Measurements from ENCODE around the gene SLC25A21.
A peak's percentile ranks its signal among the peaks of the same experiment; 100 is the strongest.
"Not testable (repeated sequence)": the region's sequence is repeated elsewhere in the genome, so short reads cannot be mapped to it uniquely, and the experiment has no call there.

SLC25A21 gene

DNA sequence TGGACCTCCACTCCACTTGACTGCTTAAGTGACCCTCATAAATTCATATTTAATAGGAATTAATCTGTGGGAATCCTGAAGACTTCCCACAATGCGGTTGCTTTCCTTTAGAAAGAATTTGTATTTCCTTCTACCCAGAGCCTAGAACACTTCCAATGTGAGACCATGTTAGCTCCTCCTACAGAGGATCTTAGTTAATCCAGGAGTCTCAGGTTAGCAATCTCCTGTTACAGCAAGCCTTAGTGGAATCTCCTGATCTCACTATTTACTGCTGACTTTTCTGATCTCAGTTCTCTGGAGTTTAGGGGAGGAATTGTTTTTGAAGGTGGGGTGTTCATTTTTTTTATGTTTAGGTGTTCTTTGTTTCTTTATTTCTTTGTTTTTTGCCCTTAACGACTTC lies 186.0 kb downstream of the SLC25A21 start:
- DNase-seq (ENCODE audit: low spot score): no peak

DNA sequence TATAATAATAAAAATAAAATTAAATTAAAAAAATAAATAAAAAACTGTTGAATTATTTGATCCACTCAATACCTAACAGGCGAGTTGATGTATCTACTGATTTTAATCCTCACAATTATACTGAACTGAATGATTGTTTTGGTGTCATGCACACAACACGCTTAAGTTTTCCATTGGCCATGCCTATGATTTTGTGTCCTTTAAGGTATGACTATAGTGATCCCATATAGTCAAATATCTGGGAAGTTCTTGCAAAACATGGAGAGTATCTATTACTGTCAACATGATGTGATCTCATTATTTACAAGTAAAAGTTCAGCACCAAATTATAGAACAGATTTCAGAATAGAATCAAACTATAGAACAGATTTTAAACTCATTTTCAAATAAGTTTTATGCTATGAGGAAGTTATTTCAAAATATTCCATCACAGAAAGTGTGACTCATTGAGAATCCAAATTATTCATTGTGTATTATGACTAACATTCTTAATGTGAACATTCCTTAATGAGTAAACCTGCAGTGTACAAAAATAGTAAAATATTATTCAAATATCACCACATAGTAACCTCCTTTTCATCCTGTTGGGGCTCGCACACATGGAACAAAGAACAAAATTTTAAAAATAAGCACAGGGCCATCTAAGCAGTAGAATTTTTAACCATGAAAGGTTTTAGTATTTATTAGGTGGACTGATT lies 190.4 kb downstream of the SLC25A21 start:
- no peak for DNase-seq (ENCODE audit: low spot score)

DNA sequence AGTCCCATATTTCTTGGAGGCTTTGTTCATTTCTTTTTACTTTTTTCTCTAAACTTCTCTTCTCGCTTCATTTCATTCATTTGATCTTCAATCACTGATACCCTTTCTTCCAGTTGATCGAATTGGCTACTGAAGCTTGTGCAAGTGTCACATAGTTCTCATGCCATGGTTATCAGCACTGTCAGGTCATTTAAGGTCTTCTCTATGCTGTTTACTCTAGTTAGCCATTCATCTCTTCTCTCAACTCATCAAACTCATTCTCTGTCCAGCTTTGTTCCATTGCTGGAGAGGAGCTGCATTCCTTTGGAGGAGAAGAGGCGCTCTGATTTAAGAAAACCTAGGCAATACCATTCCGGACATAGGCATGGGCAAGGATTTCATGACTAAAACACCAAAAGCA lies 192.0 kb downstream of the SLC25A21 start:
- not testable (repeated sequence) for DNase-seq (ENCODE audit: low spot score)

DNA sequence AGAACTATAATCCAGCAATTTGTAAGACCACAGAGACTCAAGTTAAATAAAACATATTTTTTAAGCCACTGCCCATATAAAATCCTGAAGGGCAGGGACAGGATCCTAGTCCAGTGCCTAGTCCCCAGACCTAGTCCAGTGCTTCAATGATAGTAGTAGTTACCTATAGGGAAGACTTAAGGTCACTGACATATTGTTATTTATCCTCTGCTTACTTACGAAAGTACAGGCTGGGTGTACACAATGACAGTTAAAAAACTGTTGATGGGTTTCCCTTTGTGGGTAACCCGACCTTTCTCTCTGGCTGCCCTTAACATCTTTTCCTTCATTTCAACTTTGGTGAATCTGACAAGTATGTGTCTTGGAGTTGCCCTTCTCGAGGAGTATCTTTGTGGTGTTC lies 192.5 kb downstream of the SLC25A21 start:
- no peak for DNase-seq (ENCODE audit: low spot score)

DNA sequence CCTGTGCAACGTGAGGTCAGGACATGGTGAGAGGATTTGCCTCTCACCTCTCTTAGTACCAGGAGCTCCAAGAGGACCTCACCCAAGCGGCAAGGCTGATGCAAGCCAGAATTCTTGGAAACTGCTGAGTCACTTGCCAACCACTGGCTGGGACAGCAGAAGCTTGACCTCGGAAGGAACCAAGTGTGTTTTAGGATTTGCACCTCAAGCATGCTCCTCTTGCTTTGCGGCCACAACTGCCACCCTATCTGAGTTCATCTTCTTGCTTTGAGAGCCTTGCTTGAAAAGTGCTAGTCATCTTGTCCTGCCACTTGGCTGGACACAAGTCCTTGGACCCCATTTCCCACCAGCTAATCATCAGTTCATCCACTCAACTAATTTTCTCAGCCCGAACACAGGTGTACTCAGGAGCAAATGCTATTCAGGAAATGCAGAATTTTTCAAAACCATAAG lies 195.8 kb downstream of the SLC25A21 start:
- peak; percentile 77 for DNase-seq (ENCODE audit: low spot score)

DNA sequence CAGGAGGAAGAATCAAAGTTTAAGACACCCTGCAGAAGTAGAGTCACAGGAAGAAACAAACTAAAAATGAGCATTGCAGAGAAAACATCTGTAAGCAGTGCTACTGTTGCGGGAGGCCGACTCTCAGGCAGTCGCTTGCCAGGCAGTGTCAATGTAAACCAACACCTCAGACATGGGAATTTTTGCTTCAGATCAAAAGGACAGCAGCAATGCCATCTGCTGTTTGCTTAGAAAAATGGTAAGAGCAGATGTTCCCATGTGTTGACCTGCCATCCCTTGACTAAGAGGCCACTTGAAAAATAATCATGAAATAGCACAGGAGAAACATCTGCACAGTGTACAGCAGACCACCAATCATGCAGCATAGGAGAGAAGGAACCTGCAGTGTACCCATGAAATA lies 196.6 kb downstream of the SLC25A21 start:
- no peak for DNase-seq (ENCODE audit: low spot score)

DNA sequence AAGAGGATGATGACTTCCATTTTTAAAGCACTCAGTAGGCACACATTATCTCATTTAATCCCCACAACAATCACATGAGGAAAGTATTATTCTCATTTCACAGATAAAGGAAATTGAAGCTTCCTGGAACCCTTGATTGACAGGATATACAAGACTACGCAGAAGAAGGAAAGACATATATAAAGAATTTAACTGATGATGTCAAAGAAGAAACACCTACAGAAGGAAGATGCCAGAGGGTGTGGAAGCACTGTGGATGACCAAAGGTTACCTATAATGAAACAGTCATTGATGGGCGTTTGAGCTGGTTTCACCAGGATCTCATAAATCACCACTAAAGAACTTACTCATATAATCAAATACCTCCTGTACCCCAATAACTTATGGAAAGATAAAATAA lies 197.4 kb downstream of the SLC25A21 start:
- DNase-seq (ENCODE audit: low spot score): no peak

DNA sequence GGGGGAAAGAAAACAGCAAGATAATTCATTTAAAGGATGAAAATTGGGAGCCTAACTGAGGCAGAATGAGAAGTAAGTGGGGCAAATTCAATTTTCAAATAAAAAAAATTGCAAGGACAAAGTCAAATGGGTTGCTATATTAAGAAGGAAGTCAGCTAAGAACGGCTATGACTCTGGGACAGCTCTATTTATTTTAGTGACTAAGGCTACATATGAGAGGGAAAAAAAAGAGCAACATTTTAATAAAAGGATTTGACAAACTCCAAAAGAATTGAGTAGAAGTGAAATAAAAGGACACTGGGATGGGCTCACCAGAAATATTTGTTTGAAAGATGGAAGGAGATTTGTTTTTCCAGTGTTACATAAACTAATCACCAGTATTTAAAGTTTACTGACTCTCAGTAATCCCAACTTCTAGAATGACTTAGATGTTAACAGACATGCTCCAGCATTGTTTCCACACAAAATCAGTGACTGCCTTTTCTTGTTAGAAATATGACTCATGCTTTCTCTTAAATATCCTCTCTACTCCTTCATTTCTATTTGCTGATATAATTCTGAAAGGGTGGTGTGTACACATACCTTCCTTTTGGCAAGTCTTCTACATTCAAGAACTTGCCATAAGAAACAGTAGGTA lies 198.5 kb downstream of the SLC25A21 start:
- DNase-seq (ENCODE audit: low spot score): no peak

DNA sequence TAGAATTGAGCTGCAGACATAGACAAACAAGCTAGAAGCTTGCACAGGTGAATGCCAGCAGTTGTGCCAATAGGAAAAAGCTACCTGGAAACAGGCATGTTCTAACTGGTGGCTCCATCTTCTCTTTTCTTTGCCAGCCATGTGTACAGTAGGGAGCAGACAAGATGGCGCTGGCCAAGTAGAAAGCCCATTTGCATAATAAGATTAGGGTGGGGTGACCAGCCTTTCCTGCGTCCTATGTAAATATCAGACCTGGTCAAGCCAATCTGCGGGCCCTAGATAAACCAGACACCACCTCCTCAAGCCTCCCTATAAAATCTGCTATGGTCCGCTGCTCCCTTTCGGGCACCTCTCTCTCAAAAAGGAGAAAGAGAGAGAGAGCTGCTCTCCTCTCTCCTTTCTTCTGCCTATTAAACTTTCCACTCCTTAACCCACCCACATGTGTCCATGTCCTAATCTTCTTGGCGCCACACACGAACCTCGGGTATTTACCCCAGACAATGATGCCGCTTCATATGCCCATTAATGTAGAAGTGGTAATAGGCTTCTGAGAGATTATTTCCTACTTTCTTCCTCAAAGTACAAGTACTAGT lies 201.0 kb downstream of the SLC25A21 start:
- DNase-seq (ENCODE audit: low spot score): peak; percentile 10

DNA sequence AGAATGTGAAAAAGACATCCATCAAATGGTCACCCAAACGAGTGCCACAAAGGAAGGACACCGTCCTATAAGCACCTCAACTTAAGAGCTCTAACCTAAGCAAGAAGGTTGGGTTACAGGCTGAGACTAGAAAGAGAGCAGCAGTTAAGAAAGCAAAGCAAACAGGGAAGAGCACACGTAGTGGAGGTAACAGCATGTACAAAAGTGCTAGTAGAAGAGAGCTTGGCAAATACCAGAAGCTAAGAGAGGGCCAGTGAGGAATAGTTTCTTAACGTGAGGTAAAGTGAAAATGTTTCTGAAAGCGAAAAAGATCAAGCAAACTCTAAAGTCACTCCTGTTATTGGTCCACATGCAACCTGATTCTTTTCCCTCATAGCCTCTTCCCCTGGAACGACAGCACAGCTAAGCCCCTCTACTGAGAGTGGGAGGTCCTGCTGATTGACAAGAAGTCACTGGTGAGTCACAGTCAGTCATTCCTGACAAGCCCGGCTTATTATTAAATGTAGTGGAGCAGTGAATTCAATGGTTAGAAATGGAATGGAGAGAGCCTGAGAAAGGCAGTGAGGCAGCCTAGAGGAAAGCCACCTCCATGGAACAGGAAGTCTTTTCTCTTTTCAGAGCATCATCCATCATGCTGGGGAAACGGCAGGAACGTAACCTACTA lies 204.4 kb downstream of the SLC25A21 start:
- DNase-seq (ENCODE audit: low spot score): no peak

DNA sequence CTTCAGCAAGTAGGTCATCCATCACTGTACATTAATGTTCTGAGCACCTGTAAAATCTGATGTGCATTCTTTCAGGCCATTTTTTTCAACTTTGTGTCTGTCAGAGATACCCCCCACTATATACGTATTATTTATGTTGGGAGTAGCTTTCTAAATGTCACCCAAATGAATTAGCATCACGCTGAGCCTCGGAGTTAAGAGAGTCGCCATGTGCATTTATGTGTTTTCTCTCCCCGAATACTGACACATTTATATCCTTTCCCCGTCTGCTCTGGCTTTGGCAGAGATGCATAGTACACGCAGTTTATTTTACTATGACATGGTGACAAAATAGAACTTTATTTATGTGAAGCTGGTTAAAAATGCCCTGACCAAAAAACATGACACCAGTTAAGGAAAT lies 216.4 kb downstream of the SLC25A21 start:
- DNase-seq (ENCODE audit: low spot score): no peak

DNA sequence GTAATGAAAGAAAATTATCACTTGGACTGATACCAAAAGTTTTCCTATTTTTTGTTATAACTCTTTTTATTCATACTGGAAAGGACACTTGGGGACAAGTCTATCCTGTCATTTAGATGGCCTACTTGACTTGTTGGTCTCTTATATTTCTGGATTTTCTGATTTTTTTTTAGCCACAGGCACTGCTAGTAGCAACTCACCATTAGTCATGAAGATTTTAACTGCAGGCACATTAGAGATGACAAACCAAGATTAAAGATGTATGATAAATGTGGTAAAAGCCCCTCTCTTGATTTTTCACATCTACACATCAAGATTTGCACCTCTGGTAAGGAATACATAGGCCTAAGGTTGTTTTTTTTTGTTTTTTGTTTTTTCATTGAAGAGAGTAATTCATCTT lies 217.0 kb downstream of the SLC25A21 start:
- no peak for DNase-seq (ENCODE audit: low spot score)

DNA sequence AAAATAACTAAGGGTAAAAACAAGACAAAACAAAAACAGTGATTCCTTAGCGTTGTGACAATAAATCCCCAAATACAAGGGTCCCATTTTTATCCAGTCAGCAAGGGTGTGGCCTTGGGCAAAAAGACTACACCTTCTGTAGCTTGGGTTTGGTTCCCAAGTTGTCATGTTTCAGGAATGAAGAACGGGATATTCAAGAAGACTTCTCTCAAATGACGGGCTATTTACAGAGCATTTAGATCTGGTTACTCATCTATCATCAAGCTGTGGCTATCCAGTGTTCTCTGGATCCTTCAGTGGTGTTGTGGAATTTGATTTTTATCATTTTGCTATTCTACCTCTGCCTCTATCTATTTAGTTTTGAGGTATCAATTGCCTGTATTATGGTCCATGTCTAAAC lies 219.7 kb downstream of the SLC25A21 start:
- DNase-seq (ENCODE audit: low spot score): no peak

DNA sequence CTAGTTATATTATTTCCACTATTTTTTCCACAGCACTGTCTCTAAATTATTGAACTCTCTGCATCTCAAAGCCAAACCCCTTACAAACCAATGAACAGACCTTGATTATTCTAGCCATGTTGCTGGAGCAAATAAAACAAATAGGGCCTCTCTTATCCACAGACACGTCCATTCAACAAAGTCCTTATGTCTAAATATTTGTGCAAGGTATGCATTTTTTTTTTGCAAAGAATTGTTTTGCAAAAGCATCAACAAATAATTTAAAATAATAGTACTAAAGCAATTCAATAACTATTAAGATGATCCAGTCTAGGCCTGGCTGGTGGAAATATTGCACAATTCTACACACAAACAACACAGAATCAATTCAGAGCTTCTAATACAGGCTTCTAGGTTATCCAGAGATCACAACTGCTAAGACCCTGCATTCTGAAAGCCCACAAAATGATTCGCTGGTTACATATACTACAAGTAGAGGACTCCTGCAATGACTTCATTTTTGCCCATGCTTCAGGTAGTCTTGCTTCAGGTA lies 221.0 kb downstream of the SLC25A21 start:
- no peak for DNase-seq (ENCODE audit: low spot score)

DNA sequence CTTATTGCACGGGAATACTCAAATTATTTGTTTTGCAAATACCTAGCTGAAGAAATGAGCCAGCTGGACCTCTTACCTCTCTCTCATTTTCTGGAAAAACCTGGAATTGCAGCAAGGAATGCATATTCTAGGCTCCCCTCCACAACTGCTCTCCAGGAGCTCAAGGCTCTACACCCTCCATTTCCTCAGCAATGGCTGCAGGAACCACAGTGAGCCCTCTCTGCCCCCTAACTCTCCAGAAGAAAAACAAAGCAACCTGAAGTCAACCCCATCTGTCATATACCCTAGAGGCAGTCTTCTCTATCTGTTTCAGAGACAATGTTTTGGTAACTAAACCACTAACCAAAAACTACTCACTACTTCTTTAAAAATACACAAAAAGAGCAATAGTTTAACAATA lies 221.6 kb downstream of the SLC25A21 start:
- DNase-seq (ENCODE audit: low spot score): no peak

DNA sequence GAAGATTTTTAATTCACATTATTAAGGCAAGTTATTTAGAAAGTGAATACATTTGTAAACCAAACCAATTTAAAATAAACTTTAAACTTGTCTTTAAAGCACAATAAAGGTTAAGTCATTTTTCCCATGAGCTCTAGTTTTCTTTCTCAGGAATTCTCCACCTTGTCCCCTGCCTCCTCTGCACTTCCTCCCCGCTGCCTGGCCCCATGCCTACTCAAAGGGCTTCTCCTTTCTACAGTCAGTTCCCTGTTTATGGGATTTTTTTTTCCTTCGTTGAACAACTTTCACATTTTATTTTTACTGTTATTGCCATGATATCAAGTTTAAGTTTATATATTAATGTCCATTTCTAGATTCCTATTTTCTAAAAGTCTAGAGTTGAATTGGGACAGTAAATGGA lies 223.0 kb downstream of the SLC25A21 start:
- no peak for DNase-seq (ENCODE audit: low spot score)

DNA sequence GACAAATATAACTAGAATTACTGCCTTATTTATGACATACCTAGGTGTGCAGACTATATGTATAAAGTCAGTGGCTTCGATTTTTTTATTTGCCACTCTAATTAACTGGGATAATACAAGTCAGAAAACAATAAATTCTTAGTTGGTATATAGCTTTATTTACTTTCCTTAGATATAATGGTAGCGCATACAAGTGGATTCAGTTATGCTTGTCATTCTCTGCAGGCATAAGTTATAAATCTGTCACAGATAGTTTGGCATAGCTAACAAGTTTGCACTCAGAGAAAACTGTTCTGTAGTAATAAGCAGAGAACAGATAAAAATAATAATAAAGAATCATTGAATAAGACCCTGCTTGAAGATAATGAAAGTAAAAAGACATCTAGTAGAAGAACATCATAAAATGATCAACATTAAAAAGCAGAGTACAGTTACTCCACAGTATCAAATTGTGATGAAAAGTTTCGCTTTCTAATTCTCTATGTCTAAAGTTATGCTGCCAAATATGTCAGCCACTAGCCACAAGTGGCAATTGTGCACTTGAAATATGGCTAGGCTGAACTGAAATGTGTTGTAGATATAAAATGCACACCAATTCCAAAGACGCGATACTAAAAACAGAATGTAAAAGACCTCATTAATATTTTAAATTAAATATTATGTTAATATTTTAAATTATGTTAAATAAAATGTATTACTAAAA lies 224.1 kb downstream of the SLC25A21 start:
- no peak for DNase-seq (ENCODE audit: low spot score)

DNA sequence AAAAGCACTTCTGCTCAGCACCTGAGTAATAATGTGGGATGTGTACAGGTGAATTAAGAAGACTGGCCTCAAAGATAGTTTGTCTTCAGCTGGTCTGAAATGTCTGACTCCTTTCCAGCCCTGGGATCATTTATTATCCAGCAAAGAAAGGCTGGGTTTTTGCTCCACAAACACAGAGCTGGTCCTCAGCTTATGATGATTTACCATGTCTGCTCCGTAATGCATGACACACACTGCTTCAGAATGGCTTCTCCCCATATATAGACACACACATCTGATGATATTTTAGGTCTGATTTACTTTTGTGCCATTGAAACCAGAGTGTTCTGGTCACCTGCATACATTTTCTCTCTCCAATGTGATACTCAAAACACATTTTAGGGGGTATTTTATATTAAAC lies 225.0 kb downstream of the SLC25A21 start:
- DNase-seq (ENCODE audit: low spot score): no peak

DNA sequence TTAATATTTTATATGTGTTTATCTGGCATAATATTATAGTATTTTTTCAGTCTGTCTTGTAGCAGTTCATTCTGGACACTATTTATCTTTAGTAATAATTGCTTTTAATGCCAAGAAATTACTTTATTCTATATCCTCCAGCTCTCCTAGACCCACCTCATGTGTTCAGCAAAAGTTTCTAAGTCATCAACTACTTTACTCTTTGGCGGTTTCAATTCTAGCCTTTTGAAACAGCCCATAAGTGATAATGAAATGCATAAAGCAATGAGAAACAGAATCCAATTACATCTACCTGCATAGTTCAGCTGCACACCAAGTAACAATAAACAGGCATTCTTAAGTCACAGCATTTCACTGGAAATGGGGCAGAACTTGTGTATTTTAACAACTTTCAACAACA lies 225.5 kb downstream of the SLC25A21 start:
- DNase-seq (ENCODE audit: low spot score): no peak

DNA sequence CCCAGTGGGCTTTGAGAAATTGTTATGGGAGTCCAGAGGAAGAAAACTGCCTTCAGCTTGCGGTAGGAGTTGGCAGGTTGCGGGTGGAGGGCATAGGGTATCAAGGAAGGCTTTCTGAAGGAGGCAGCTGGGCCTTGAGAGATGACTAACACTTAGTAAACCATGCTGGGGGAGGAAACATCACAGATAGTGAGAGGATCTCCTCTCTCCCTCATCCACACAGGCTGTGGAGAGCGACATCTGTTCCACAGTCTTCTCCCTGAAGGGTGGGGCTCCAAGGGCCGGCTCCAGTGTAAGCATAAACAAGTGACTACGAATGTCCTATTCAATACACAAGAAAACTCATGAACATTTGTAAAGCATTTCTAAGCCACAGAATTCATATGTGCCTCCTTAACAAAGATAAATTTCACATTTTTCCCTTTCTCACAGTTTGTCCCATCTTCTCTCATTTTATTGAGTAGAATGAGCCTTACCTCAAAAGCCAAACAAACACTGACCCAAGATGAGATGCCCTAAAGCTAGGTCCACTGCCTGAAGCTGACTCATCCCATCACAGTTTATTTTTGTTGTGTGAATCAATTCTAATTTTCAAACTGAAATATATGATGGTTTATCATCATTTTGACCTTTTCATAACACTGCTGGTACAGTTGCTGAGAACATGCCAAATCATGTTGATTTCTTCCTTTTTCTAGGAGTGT lies 227.9 kb downstream of the SLC25A21 start:
- no peak for DNase-seq (ENCODE audit: low spot score)

DNA sequence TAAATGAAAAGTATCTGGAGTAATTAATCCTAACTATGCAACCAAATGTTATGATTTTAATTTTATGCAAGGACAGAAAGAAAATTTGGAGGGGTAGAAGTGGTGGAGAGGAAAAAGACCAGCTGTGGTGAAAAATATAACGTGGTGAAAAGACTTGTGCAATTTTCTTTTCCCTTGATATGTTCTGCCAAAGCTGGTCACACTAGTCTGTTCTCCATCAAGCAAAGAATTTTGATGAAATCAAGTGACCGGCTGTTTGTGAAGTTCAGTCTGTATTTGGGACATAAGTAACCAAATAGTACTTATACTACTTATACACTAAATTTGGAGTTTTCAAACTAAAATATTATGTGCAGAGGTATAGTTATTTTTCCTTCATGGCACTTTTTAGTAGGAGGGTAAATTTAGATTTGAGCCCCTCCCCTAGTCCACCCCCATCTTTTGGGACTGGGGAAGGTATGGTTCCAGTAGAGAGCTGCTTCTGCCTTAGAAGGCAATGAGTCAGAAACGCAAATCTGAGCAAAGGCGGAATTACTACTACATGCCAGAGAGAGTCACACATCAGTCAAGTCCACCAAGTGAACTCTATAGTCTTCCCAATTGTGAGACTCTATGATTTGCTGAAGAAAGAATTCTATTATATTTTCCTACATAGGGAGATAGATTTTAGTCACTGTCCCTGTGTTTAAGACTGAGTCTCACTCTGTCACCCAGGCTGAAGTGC lies 229.7 kb downstream of the SLC25A21 start:
- DNase-seq (ENCODE audit: low spot score): no peak

All from hematopoietic multipotent progenitor cell treated with erythropoietin and hydrocortisone succinate and interleukin-3 and kit ligand, for 15 days (in vitro differentiated cells).